ENCODE data around the gene HIVEP3. TPM values are rescaled to one million over a fixed set of nuclear protein-coding genes. Genes with fewer than 3 reads are reported as not detected.

HIVEP3 gene
- total and polyA plus RNA-seq, 2 donors (not counting 1 experiment from before 2014, with no cell fraction given), result 2.0 to 5.1 TPM

- no peak overlapping the region for H3K4me3 Mint-ChIP-seq
- ATAC-seq (ENCODE audit: low read depth), result no peak
- intact Hi-C loops (cut with micrococcal nuclease), result no loop called here
These were observed 43.8 kb downstream of the HIVEP3 start for GRCh38 chr1:41874903-41875411.

More at GRCh38 chr1:41874903-41875411, 43.8 kb downstream of the HIVEP3 start:
- Mint-ChIP-seq H3K27ac (no peak overlapping the region), H3K27me3 (no peaks in the 10 kb centered on the region), H3K9me3 (ENCODE audit: insufficient read depth) (no peaks in the 10 kb centered on the region), H3K4me1 (peaks cover 1% of the 10 kb centered on the region)
- no peak for TF ChIP-seq EZH2 (IDR thresholded peaks at IDR 0.05; ENCODE audit: borderline replicate concordance, insufficient read depth, low read depth, low read length, poor library complexity, severe bottlenecking)
- TF ChIP-seq CTCF (IDR thresholded peaks at IDR 0.05), result no peak
- POLR2A ChIA-PET, result no interaction called here
- no peak overlapping the region for H3K4me2 ChIP-seq (replicated peaks; ENCODE audit: low read depth, low read length, poor library complexity, severe bottlenecking)
- H3K36me3 ChIP-seq (replicated peaks in 1 of 2; ENCODE audit: control extremely low read depth in 1 of 2, control insufficient read depth in 1 of 2, extremely low read depth in 1 of 2, insufficient read depth in 2 of 2, low read length in 1 of 2), result no peaks in the 10 kb centered on the region
- CTCF ChIA-PET, result interaction anchor here (1.1 to 1.3 kb wide), 2 partner anchors 10 to 301 kb away, joined by 3 to 5 read pairs; no protein-coding TSS in a partner anchor
- DNase-seq, result no peak
- no peaks in the 10 kb centered on the region for H3K9me3 ChIP-seq (ENCODE audit: control extremely low read depth in 1 of 3, control insufficient read depth in 2 of 3, insufficient read depth in 1 of 3, low read length in 2 of 3)
- H3K27me3 ChIP-seq (replicated peaks in 1 of 4; ENCODE audit: control extremely low read depth in 1 of 4, control insufficient read depth in 3 of 4, insufficient read depth in 4 of 4, low read length in 3 of 4), result no peaks in the 10 kb centered on the region
- no peaks in the 10 kb centered on the region for H3K79me2 ChIP-seq (ENCODE audit: control insufficient read depth, insufficient read depth, low read length)
- WGBS (ENCODE audit: insufficient coverage), result 93% methylated on average over 7 of the region's 7 CpGs
- H2AFZ ChIP-seq (ENCODE audit: insufficient read depth, low read depth, low read length, poor library complexity, severe bottlenecking), result no peak overlapping the region
- H3K4me1 ChIP-seq (ENCODE audit: control insufficient read depth in 2 of 2, insufficient read depth in 2 of 2, low read length in 2 of 2), result no peaks in the 10 kb centered on the region
- no peak overlapping the region for H3K9ac ChIP-seq (ENCODE audit: low read length)
- H3K27ac ChIP-seq (ENCODE audit: low read length in 2 of 2), result no peak overlapping the region
- H3K4me3 ChIP-seq (ENCODE audit: control extremely low read depth in 1 of 5, extremely low read depth in 1 of 5, insufficient read depth in 1 of 5, low read depth in 2 of 5, low read length in 4 of 5), result no peak overlapping the region
- H4K20me1 ChIP-seq (ENCODE audit: control insufficient read depth, insufficient read depth, low read length, poor library complexity, severe bottlenecking), result no peaks in the 10 kb centered on the region
